IMR-90 (cell line): Measurements from ENCODE around the gene NF2. TPM values are rescaled to one million over a fixed set of nuclear protein-coding genes. Genes with fewer than 3 reads are reported as not detected.

Experiments
- ATAC-seq: fragments of 200-7000 bp; cut with Tn5 transposase; 2 replicates; pipeline ENCODE4 v1.9.1; 2020; ENCODE audit warnings: low read depth, mild to moderate bottlenecking, moderate library complexity
- BruUV-seq: library from RNA; stranded (reverse); fragments of 400-500 nt; replicated peaks from 2 replicates; lab custom pipeline; 2021; lab: Mats Ljungman, UMichigan
- CTCF ChIA-PET: fragments of 300-600 bp; formaldehyde crosslinking; extraction: SDS; loops from one replicate; lab custom pipeline; 2021; ENCODE audit warnings: antibody characterized with exemption; lab: Yijun Ruan, JAX
- POLR2A ChIA-PET: fragments of 300-600 bp; sonication (Branson Sonifier 250); formaldehyde crosslinking; loops from one replicate; lab custom pipeline; 2022; ENCODE audit warnings: antibody characterized with exemption; ENCODE audit not compliant: unreplicated experiment; lab: Charles Lee
- DNase-seq: peaks from one replicate; pipeline ENCODE4 v3.0.0; 2013
- H2AFZ ChIP-seq: replicated peaks from 2 replicates; pipeline ENCODE3; 2013; ENCODE audit warnings: low read length, mild to moderate bottlenecking; ENCODE audit not compliant: poor library complexity
- H2AK5ac ChIP-seq: 2 replicates; pipeline ENCODE4 v1.6.1; 2013; ENCODE audit warnings: low read depth, low read length, inconsistent platforms
- H2AK9ac ChIP-seq: replicated peaks from 2 replicates; pipeline ENCODE3; 2013; ENCODE audit warnings: mild to moderate bottlenecking, low read depth, low read length, moderate library complexity; ENCODE audit not compliant: poor library complexity
- H2BK120ac ChIP-seq: 2 replicates; pipeline ENCODE4 v1.6.1; 2013; ENCODE audit warnings: low read depth, low read length, inconsistent platforms
- H2BK15ac ChIP-seq: 3 replicates; pipeline ENCODE4 v1.6.1; 2013; ENCODE audit warnings: low read depth, low read length, inconsistent platforms
- H2BK20ac ChIP-seq: 2 replicates; pipeline ENCODE4 v1.6.1; 2013; ENCODE audit warnings: low read depth, mild to moderate bottlenecking, inconsistent platforms, low read length, moderate library complexity
- H2BK5ac ChIP-seq: 2 replicates; pipeline ENCODE4 v1.6.1; 2013; ENCODE audit warnings: mild to moderate bottlenecking, low read depth, low read length, inconsistent platforms; ENCODE audit not compliant: poor library complexity, severe bottlenecking
- H3K14ac ChIP-seq: replicated peaks from 2 replicates; pipeline ENCODE4 v1.6.1; 2013; ENCODE audit warnings: low read depth, low read length, inconsistent platforms
- H3K18ac ChIP-seq: 2 replicates; pipeline ENCODE4 v1.6.1; 2013; ENCODE audit warnings: low read depth, low read length, control low read depth
- H3K23ac ChIP-seq: 2 replicates; pipeline ENCODE4 v1.6.1; 2013; ENCODE audit warnings: low read depth, low read length, inconsistent platforms
- H3K27ac ChIP-seq: 2 replicates; pipeline ENCODE4 v1.5.1; 2013; ENCODE audit warnings: mild to moderate bottlenecking, control low read depth, low read length; ENCODE audit not compliant: insufficient read depth
- H3K27me3 ChIP-seq: 2 replicates; pipeline ENCODE4 v1.6.1; 2013; ENCODE audit warnings: low read length; ENCODE audit not compliant: control insufficient read depth, insufficient read depth
- H3K36me3 ChIP-seq: 2 replicates; pipeline ENCODE4 v1.6.1; 2013; ENCODE audit warnings: low read length, mixed read lengths; ENCODE audit not compliant: control insufficient read depth, insufficient read depth
- H3K4ac ChIP-seq: 2 replicates; pipeline ENCODE4 v1.6.1; 2013; ENCODE audit warnings: low read depth, low read length, inconsistent platforms
- H3K4me1 ChIP-seq: 2 replicates; pipeline ENCODE4 v1.6.1; 2013; ENCODE audit warnings: low read length, mixed read lengths; ENCODE audit not compliant: control insufficient read depth, insufficient read depth
- H3K4me2 ChIP-seq: 2 replicates; pipeline ENCODE4 v1.6.1; 2013; ENCODE audit warnings: low read depth, mild to moderate bottlenecking, control low read depth, low read length, moderate library complexity
- H3K4me3 ChIP-seq: 2 replicates; pipeline ENCODE4 v1.5.1; 2013; ENCODE audit warnings: low read depth, mild to moderate bottlenecking, control low read depth, low read length, moderate library complexity; ENCODE audit not compliant: insufficient read depth
- H3K56ac ChIP-seq: 2 replicates; pipeline ENCODE4 v1.6.1; 2013; ENCODE audit warnings: low read length, inconsistent platforms; ENCODE audit not compliant: insufficient read depth; ENCODE audit errors: extremely low read depth
- H3K79me1 ChIP-seq, 2 experiments: 2 replicates each; pipeline ENCODE4 v1.6.1; 2013; ENCODE audit warnings: low read length in 2 of 2, inconsistent platforms in 1 of 2, low read depth in 1 of 2
- H3K9ac ChIP-seq: 2 replicates; pipeline ENCODE4 v1.6.1; 2013; ENCODE audit warnings: low read depth, low read length, control low read depth
- H3K9me1 ChIP-seq: 2 replicates; pipeline ENCODE4 v1.6.1; 2013; ENCODE audit warnings: low read length, inconsistent platforms; ENCODE audit not compliant: insufficient read depth
- H3K9me3 ChIP-seq: 2 replicates; pipeline ENCODE4 v1.6.1; 2013; ENCODE audit warnings: low read length; ENCODE audit not compliant: control insufficient read depth, insufficient read depth
- H4K20me1 ChIP-seq: 2 replicates; pipeline ENCODE4 v1.6.1; 2013; ENCODE audit warnings: low read length, inconsistent platforms; ENCODE audit not compliant: insufficient read depth
- H4K5ac ChIP-seq: 2 replicates; pipeline ENCODE4 v1.6.1; 2013; ENCODE audit warnings: mild to moderate bottlenecking, low read depth, low read length, control low read depth
- H4K8ac ChIP-seq, 2 experiments: 2 replicates each; pipeline ENCODE4 v1.6.1; 2013; ENCODE audit warnings: low read depth in 2 of 2, low read length in 2 of 2, control low read depth in 1 of 2, inconsistent platforms in 1 of 2
- H4K91ac ChIP-seq: 2 replicates; pipeline ENCODE4 v1.6.1; 2013; ENCODE audit warnings: low read depth, low read length, inconsistent platforms; ENCODE audit not compliant: insufficient read depth
- BHLHE40 ChIP-seq: fragments of 150-350 bp; IDR thresholded peaks from 2 replicates; pipeline ENCODE4 v1.6.1; 2016; ENCODE audit warnings: mild to moderate bottlenecking, low read depth, low read length
- CHD1 ChIP-seq: IDR thresholded peaks from 2 replicates; pipeline ENCODE4 v1.6.1; 2012; ENCODE audit warnings: low read depth, low read length, improper control_type of control experiment
- FOS ChIP-seq: fragments of 150-350 bp; IDR thresholded peaks from 2 replicates; pipeline ENCODE4 v1.6.1; 2016; ENCODE audit warnings: low read depth, low read length
- MAZ ChIP-seq: IDR thresholded peaks from 2 replicates; pipeline ENCODE4 v1.6.1; 2012; ENCODE audit warnings: low read depth, mild to moderate bottlenecking, low read length, improper control_type of control experiment, moderate library complexity, borderline replicate concordance
- MXI1 ChIP-seq: IDR thresholded peaks from 2 replicates; pipeline ENCODE4 v1.6.1; 2012; ENCODE audit warnings: low read depth, mild to moderate bottlenecking, low read length, moderate library complexity, borderline replicate concordance
- POLR2A ChIP-seq: IDR thresholded peaks from 2 replicates; pipeline ENCODE4 v1.6.1; 2012; ENCODE audit warnings: mild to moderate bottlenecking, low read depth, low read length
- RAD21 ChIP-seq: IDR thresholded peaks from 2 replicates; pipeline ENCODE4 v1.6.1; 2012; ENCODE audit warnings: low read length, improper control_type of control experiment
- RCOR1 ChIP-seq: IDR thresholded peaks from 2 replicates; pipeline ENCODE4 v1.6.1; 2012; ENCODE audit warnings: mild to moderate bottlenecking, low read length, improper control_type of control experiment; ENCODE audit not compliant: insufficient replicate concordance
- SMC3 ChIP-seq: fragments of 150-350 bp; IDR thresholded peaks from 2 replicates; pipeline ENCODE4 v1.6.1; 2016; ENCODE audit warnings: low read depth, mild to moderate bottlenecking, antibody characterized with exemption, low read length, moderate library complexity
- WGBS, 2 experiments: methylation state at CpG; one replicate each; pipeline versions ENCODE4 v1.1.5 to v1.1.7; 2013; ENCODE audit warnings: missing lambda C conversion rate in 2 of 2; ENCODE audit not compliant: insufficient read length in 1 of 2; ENCODE audit errors: extremely low coverage in 2 of 2; 5-methylcytosine and 5-hydroxymethylcytosine counted together
- dilution Hi-C: fragments of 300-500 bp; cut with HindIII; formaldehyde crosslinking; loops from one replicate; pipeline ENCODE4 v1.14.3; 2018; ENCODE audit warnings: low sequenced_read_pairs; ENCODE audit not compliant: unreplicated experiment
- in situ Hi-C: fragments of 300-500 bp; cut with MboI; formaldehyde crosslinking; loops from 3 replicates; pipeline ENCODE4 v1.14.3; 2019; ENCODE audit warnings: low sequenced_read_pairs, inconsistent platforms, mixed read lengths
- intact Hi-C: fragments of 100-400 bp; cut with micrococcal nuclease; formaldehyde crosslinking; loops from 2 replicates; pipeline ENCODE4 v1.10.0; 2022
- polyA plus RNA-seq, 3 experiments: library from polyadenylated mRNA; depleted of rRNA; stranded (reverse); fragments of >200 nt; gene quantifications; 2 replicates each; pipeline ENCODE4 v1.2.3, GENCODE V29; 2012; ENCODE audit warnings: low replicate concordance in 1 of 3
- total RNA-seq: library from RNA; depleted of rRNA; stranded (reverse); fragments of >200 nt; gene quantifications from 2 replicates; pipeline ENCODE4 v1.2.3, GENCODE V29; 2012

The NF2 gene
- total and polyA plus RNA-seq, 2 of the 4 experiments (the other 2 are of a cell fraction): 59.0 to 151 TPM

DNA sequence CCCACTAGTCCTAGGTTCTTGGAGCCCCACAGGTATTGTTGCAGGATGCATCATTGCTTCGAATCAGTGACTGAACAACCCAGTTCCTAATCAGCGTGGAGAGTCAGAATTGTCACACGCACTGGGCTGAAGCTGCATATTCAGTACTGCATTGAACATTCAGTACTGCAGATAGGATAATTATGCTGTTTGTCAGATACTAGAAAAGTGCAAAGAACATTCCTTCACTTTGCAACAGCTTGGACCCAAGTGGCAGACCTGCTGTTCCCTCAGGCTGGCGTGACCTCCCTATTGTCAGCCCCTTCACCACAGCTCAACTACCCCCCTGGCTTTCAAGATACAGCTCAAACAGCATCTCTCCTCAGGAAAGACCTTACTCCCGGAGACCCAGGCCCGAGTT is 27.6 kb downstream of the NF2 start:
- Histone ChIP-seq H2BK20ac (no peak overlapping the region), H3K9ac (no peak overlapping the region), H2BK5ac (no peak overlapping the region), H3K36me3 (peaks cover 3% of the 10 kb centered on the region; the same call in 1 of the 2 replicates), H2BK15ac (no peak overlapping the region), H3K4me1 (peaks cover 20% of the 10 kb centered on the region), H3K4me3 (no peak overlapping the region), H4K8ac (no peak overlapping the region), H4K20me1 (peaks cover 35% of the 10 kb centered on the region), H3K9me3 (no peaks in the 10 kb centered on the region), H3K4ac (no peak overlapping the region), H3K14ac (no peak overlapping the region), H3K18ac (no peak overlapping the region), H3K9me1 (peaks cover 31% of the 10 kb centered on the region), H3K4me2 (no peak overlapping the region), H2BK120ac (no peak overlapping the region), H2AFZ (no peak overlapping the region), H4K5ac (no peak overlapping the region), H3K27me3 (no peaks in the 10 kb centered on the region), H3K23ac (peak overlapping the region; percentile 13; the same call in 1 of the 2 replicates), H2AK5ac (no peak overlapping the region), H3K56ac (no peak overlapping the region), H2AK9ac (no peak overlapping the region), H3K27ac (no peak overlapping the region), H3K79me1 (peaks cover 61 to 95% of the 10 kb centered on the region in 2 experiments), H4K91ac (no peak overlapping the region)
- CTCF ChIA-PET: no interaction called here
- BruUV-seq: no TSS peak
- dilution Hi-C loops (no loop called here), intact Hi-C loops (no loop called here), in situ Hi-C loops (loop anchor here (10.0 kb wide), 2 partner anchors 374 to 454 kb away; partner anchors contain the start of gene HORMAD2)
- TF ChIP-seq MXI1 (no peak), RCOR1 (no peak), RAD21 (no peak), MAZ (no peak), FOS (no peak), BHLHE40 (no peak), CHD1 (no peak), POLR2A (no peak), SMC3 (no peak)
- 91% methylated on average over 5 of the region's 6 CpGs; no CpG with 5 or more reads in 1 of the 2 experiments for WGBS, 2 experiments
- DNase-seq (no peak), ATAC-seq (no peak)
- POLR2A ChIA-PET: no interaction called here
